B cell (primary cell): ENCODE data around the gene DMXL2. TPM values are rescaled to one million over a fixed set of nuclear protein-coding genes. Genes with fewer than 3 reads are reported as not detected.

ENCODE experiments used
- ATAC-seq: fragments of 200-7000 bp; cut with Tn5 transposase; one replicate; pipeline ENCODE4 v1.10.0; 2021; ENCODE audit warnings: low read depth, mild to moderate bottlenecking, moderate number of reproducible peaks, moderate library complexity
- CTCF ChIA-PET: fragments of 350-600 bp; sonication (Branson Sonifier 250); formaldehyde crosslinking; loops from one replicate; lab custom pipeline; 2021; ENCODE audit warnings: antibody characterized with exemption, inconsistent platforms; lab: Charles Lee
- POLR2A ChIA-PET: fragments of 350-600 bp; sonication (Branson Sonifier 250); formaldehyde crosslinking; loops from one replicate; lab custom pipeline; 2021; ENCODE audit warnings: antibody characterized with exemption; lab: Charles Lee
- DNase-seq: peaks from one replicate; pipeline ENCODE4 v3.0.0; 2013
- H2AFZ ChIP-seq: 2 replicates; pipeline ENCODE4 v1.6.1; 2012; ENCODE audit warnings: mild to moderate bottlenecking, low read depth, low read length; ENCODE audit not compliant: insufficient read depth, poor library complexity, severe bottlenecking
- H3K27ac ChIP-seq, 2 donors: 1 replicate in 1 of 2; 2 replicates in 1 of 2; pipeline ENCODE4 v1.5.1; 2012 to 2013; ENCODE audit warnings: low read length in 2 of 2, mild to moderate bottlenecking in 2 of 2, moderate library complexity in 1 of 2
- H3K27me3 ChIP-seq, 4 experiments: fragments of 200-600 bp in 1 of 4; sonication (generic) in 1 of 4; replicated peaks in 1 of 4; 1 replicate in 2 of 4; 2 replicates in 2 of 4; pipeline versions ENCODE4 v1.6.1 to v1.7.0; 2013 to 2016; ENCODE audit warnings: low read length in 3 of 4, mild to moderate bottlenecking in 2 of 4, mixed read lengths in 1 of 4, moderate library complexity in 1 of 4; ENCODE audit not compliant: insufficient read depth in 4 of 4, control insufficient read depth in 3 of 4; ENCODE audit errors: control extremely low read depth in 1 of 4
- H3K36me3 ChIP-seq, 2 experiments: replicated peaks in 1 of 2; 1 replicate in 1 of 2; 2 replicates in 1 of 2; pipeline versions ENCODE4 v1.6.1 to v1.7.1; 2013; ENCODE audit warnings: low read length in 1 of 2; ENCODE audit not compliant: insufficient read depth in 2 of 2, control insufficient read depth in 1 of 2; ENCODE audit errors: control extremely low read depth in 1 of 2, extremely low read depth in 1 of 2
- H3K4me1 ChIP-seq, 2 donors: fragments of 200-600 bp in 1 of 2; sonication (generic) in 1 of 2; 1 replicate in 1 of 2; 2 replicates in 1 of 2; pipeline versions ENCODE4 v1.5.1 to v1.6.1; 2013 to 2017; ENCODE audit warnings: low read length in 2 of 2; ENCODE audit not compliant: control insufficient read depth in 2 of 2, insufficient read depth in 2 of 2
- H3K4me2 ChIP-seq: replicated peaks from 2 replicates; pipeline ENCODE3; 2012; ENCODE audit warnings: mild to moderate bottlenecking, low read depth, low read length; ENCODE audit not compliant: poor library complexity, severe bottlenecking
- H3K4me3 ChIP-seq, 5 experiments: fragments of 200-600 bp in 1 of 5; sonication (generic) in 1 of 5; 1 replicate in 3 of 5; 2 replicates in 2 of 5; pipeline versions ENCODE4 v1.5.1 to v1.7.0; 2011 to 2016; ENCODE audit warnings: low read length in 4 of 5, mild to moderate bottlenecking in 4 of 5, low read depth in 2 of 5, control low read depth in 1 of 5, moderate library complexity in 1 of 5; ENCODE audit not compliant: insufficient read depth in 1 of 5; ENCODE audit errors: control extremely low read depth in 1 of 5, extremely low read depth in 1 of 5
- H3K79me2 ChIP-seq: fragments of 200-600 bp; sonication (generic); one replicate; pipeline ENCODE4 v1.6.0; 2016; ENCODE audit warnings: low read length; ENCODE audit not compliant: control insufficient read depth, insufficient read depth
- H3K9ac ChIP-seq: fragments of 200-600 bp; sonication (generic); 2 replicates; pipeline ENCODE4 v1.6.1; 2017; ENCODE audit warnings: mild to moderate bottlenecking, low read length, moderate library complexity
- H3K9me3 ChIP-seq, 3 donors: one replicate each; pipeline versions ENCODE4 v1.6.1 to v1.7.1; 2013; ENCODE audit warnings: low read length in 2 of 3; ENCODE audit not compliant: control insufficient read depth in 2 of 3, insufficient read depth in 1 of 3; ENCODE audit errors: control extremely low read depth in 1 of 3
- H4K20me1 ChIP-seq: 2 replicates; pipeline ENCODE4 v1.6.0; 2012; ENCODE audit warnings: mild to moderate bottlenecking, low read length; ENCODE audit not compliant: insufficient read depth, control insufficient read depth, poor library complexity, severe bottlenecking
- H3K27ac Mint-ChIP-seq: one replicate; pipeline ENCODE4 v1.8.0; 2021; ENCODE audit warnings: mixed read lengths
- H3K27me3 Mint-ChIP-seq: one replicate; pipeline ENCODE4 v1.8.0; 2021; ENCODE audit warnings: mixed read lengths
- H3K4me1 Mint-ChIP-seq: one replicate; pipeline ENCODE4 v1.8.0; 2021; ENCODE audit warnings: mixed read lengths
- H3K4me3 Mint-ChIP-seq: one replicate; pipeline ENCODE4 v1.8.0; 2021; ENCODE audit warnings: mixed read lengths
- H3K9me3 Mint-ChIP-seq: one replicate; pipeline ENCODE4 v1.8.0; 2022; ENCODE audit warnings: mixed read lengths; ENCODE audit not compliant: insufficient read depth
- CTCF ChIP-seq: fragments of 200-600 bp; IDR thresholded peaks from one replicate; pipeline ENCODE4 v1.8.0; 2022; ENCODE audit warnings: antibody characterized with exemption, mild to moderate bottlenecking
- EZH2 ChIP-seq: IDR thresholded peaks from 2 replicates; pipeline ENCODE4 v1.6.1; 2012; ENCODE audit warnings: borderline replicate concordance, low read depth, mild to moderate bottlenecking, moderate library complexity, low read length; ENCODE audit not compliant: insufficient read depth, poor library complexity, severe bottlenecking
- WGBS: methylation state at CpG from one replicate; pipeline ENCODE4 v1.1.5; 2013; ENCODE audit warnings: missing lambda C conversion rate; ENCODE audit not compliant: insufficient coverage; 5-methylcytosine and 5-hydroxymethylcytosine counted together
- intact Hi-C: fragments of 100-400 bp; cut with micrococcal nuclease; formaldehyde crosslinking; loops from one replicate; pipeline ENCODE4 v1.10.0; 2022
- polyA plus RNA-seq: library from polyadenylated mRNA; depleted of rRNA; stranded (reverse); fragments of >200 nt; gene quantifications from 2 replicates; pipeline ENCODE4 v1.2.3, GENCODE V29; 2012
- total RNA-seq, 2 donors: library from RNA; stranded (reverse); fragments of 120-200 nt in 1 of 2; gene quantifications; 1 replicate in 1 of 2; 2 replicates in 1 of 2; pipeline versions ENCODE4 v1.2.3 to v1.2.4, GENCODE V29; 2013 to 2022

DMXL2 gene
- total and polyA plus RNA-seq, 2 donors (not counting 1 experiment from before 2014, with no cell fraction given): 1.4 to 5.6 TPM

GRCh38 chr15:51603002-51603401, 19.6 kb downstream of the DMXL2 start:
- Mint-ChIP-seq H3K4me3 (no peak overlapping the region), H3K9me3 (no peaks in the 10 kb centered on the region), H3K4me1 (peaks cover 7% of the 10 kb centered on the region), H3K27me3 (no peaks in the 10 kb centered on the region), H3K27ac (no peak overlapping the region)
- Histone ChIP-seq H3K4me1 (no peaks in the 10 kb centered on the region), H3K27ac (no peak overlapping the region), H3K36me3 (no peaks in the 10 kb centered on the region), H2AFZ (no peak overlapping the region), H3K9ac (no peak overlapping the region), H3K27me3 (no peaks in the 10 kb centered on the region), H3K79me2 (no peaks in the 10 kb centered on the region), H3K4me3 (no peak overlapping the region), H3K9me3 (no peaks in the 10 kb centered on the region), H3K4me2 (no peak overlapping the region), H4K20me1 (no peaks in the 10 kb centered on the region)
- POLR2A ChIA-PET: no interaction called here
- 100% methylated on average over 1 of the region's 2 CpGs for whole genome bisulfite sequencing
- TF ChIP-seq EZH2 (no peak), CTCF (no peak)
- ATAC-seq (no peak), DNase-seq (no peak)
- intact Hi-C loops: no loop called here
- CTCF ChIA-PET: no interaction called here

GRCh38 chr15:51602484-51602883, 20.1 kb downstream of the DMXL2 start:
- no peaks in the 10 kb centered on the region for H3K27me3 Mint-ChIP-seq
- H3K4me3 Mint-ChIP-seq: no peak overlapping the region
- H3K9ac ChIP-seq: no peak overlapping the region
- ATAC-seq (no peak), DNase-seq (no peak)
- no peak overlapping the region for H3K27ac Mint-ChIP-seq
- no peak for TF ChIP-seq EZH2
- no peak for TF ChIP-seq CTCF
- no peaks in the 10 kb centered on the region for H3K27me3 ChIP-seq
- intact Hi-C loops: no loop called here
- H3K27ac ChIP-seq: no peak overlapping the region
- WGBS: 83% methylated on average over 1 of the region's 3 CpGs
- no peaks in the 10 kb centered on the region for H3K36me3 ChIP-seq
- H3K4me1 Mint-ChIP-seq: peaks cover 7% of the 10 kb centered on the region
- no peaks in the 10 kb centered on the region for H3K79me2 ChIP-seq
- H3K4me3 ChIP-seq: no peak overlapping the region
- POLR2A ChIA-PET: no interaction called here
- H4K20me1 ChIP-seq: no peaks in the 10 kb centered on the region
- H3K9me3 Mint-ChIP-seq: no peaks in the 10 kb centered on the region
- no peak overlapping the region for H3K4me2 ChIP-seq
- H2AFZ ChIP-seq: no peak overlapping the region
- H3K9me3 ChIP-seq: no peaks in the 10 kb centered on the region
- CTCF ChIA-PET: no interaction called here
- H3K4me1 ChIP-seq: no peaks in the 10 kb centered on the region
